SK-N-SH (cell line): ENCODE results near the gene TGFB1I1.

Experiments used
- EP300 ChIP-seq, 2 experiments: IDR thresholded peaks; 2 replicates each; pipeline versions ENCODE4 v1.4.0 to v1.6.1; 2012; ENCODE audit warnings: borderline replicate concordance in 1 of 2, low read depth in 1 of 2, low read length in 1 of 2
- NFIC ChIP-seq: IDR thresholded peaks from 2 replicates; pipeline ENCODE4 v1.4.0; 2012; ENCODE audit warnings: borderline replicate concordance
- POLR2AphosphoS5 ChIP-seq: IDR thresholded peaks from 2 replicates; pipeline ENCODE4 v1.6.1; 2012; ENCODE audit warnings: low read depth, low read length

DNA sequence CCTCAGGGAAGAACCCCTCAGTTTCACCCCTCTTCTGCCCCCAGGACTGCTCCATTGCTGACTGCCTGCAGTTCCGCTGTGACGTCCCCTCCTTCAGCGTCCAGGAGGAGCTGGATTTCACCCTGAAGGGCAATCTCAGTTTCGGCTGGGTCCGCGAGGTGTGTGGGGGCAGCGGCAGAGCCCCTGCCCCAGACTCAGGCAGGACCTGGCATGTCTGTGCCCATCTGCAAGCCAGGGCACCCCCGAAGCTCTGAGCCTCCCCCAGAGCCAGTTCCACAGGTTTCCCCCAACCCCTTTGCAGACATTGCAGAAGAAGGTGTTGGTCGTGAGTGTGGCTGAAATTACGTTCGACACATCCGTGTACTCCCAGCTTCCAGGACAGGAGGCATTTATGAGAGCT lies 48.2 kb upstream of the TGFB1I1 start:
- TF ChIP-seq POLR2AphosphoS5: no peak
- TF ChIP-seq EP300 (IDR thresholded peaks at IDR 0.05; ENCODE audit: borderline replicate concordance in 1 of 2, low read depth in 1 of 2, low read length in 1 of 2): no peak
- TF ChIP-seq NFIC: no peak
